Activated naive CD8-positive, alpha-beta T cell (primary cell): ENCODE data around the gene COL6A3.

Experiments
- H3K27ac Mint-ChIP-seq: one replicate; pipeline ENCODE4 v1.8.0; 2021; ENCODE audit warnings: mixed read lengths
- H3K27me3 Mint-ChIP-seq: one replicate; pipeline ENCODE4 v1.8.0; 2021; ENCODE audit warnings: mixed read lengths
- H3K36me3 Mint-ChIP-seq: one replicate; pipeline ENCODE4 v1.8.0; 2021; ENCODE audit warnings: mixed read lengths
- H3K4me1 Mint-ChIP-seq: one replicate; pipeline ENCODE4 v1.8.0; 2021; ENCODE audit warnings: low read depth, mixed read lengths
- H3K4me3 Mint-ChIP-seq: one replicate; pipeline ENCODE4 v1.8.0; 2021; ENCODE audit warnings: mild to moderate bottlenecking, mixed read lengths
- H3K9me3 Mint-ChIP-seq: one replicate; pipeline ENCODE4 v1.8.0; 2021; ENCODE audit warnings: low read depth, mixed read lengths

COL6A3 gene

GRCh38 chr2:237393523-237393922, 20.4 kb downstream of the COL6A3 start:
- H3K27me3 Mint-ChIP-seq = no peaks in the 10 kb centered on the region
- H3K4me1 Mint-ChIP-seq = no peaks in the 10 kb centered on the region
- H3K9me3 Mint-ChIP-seq = no peaks in the 10 kb centered on the region
- H3K27ac Mint-ChIP-seq = no peak overlapping the region
- peaks cover 2% of the 10 kb centered on the region for H3K36me3 Mint-ChIP-seq
- H3K4me3 Mint-ChIP-seq = no peak overlapping the region

- Mint-ChIP-seq H3K9me3 (no peaks in the 10 kb centered on the region), H3K4me3 (no peak overlapping the region), H3K27me3 (no peaks in the 10 kb centered on the region), H3K4me1 (no peaks in the 10 kb centered on the region), H3K27ac (no peak overlapping the region), H3K36me3 (peaks cover 10% of the 10 kb centered on the region)
Observed at GRCh38 chr2:237392186-237392585, 21.8 kb downstream of the COL6A3 start.

GRCh38 chr2:237391140-237391539, 22.8 kb downstream of the COL6A3 start:
- Mint-ChIP-seq H3K4me1 (no peaks in the 10 kb centered on the region), H3K27me3 (no peaks in the 10 kb centered on the region), H3K4me3 (no peak overlapping the region), H3K27ac (no peak overlapping the region), H3K36me3 (peaks cover 10% of the 10 kb centered on the region), H3K9me3 (no peaks in the 10 kb centered on the region)

GRCh38 chr2:237390235-237390634, 23.7 kb downstream of the COL6A3 start:
- H3K4me3 Mint-ChIP-seq = no peak overlapping the region
- peaks cover 10% of the 10 kb centered on the region for H3K36me3 Mint-ChIP-seq
- no peaks in the 10 kb centered on the region for H3K9me3 Mint-ChIP-seq
- no peaks in the 10 kb centered on the region for H3K4me1 Mint-ChIP-seq
- H3K27ac Mint-ChIP-seq = no peak overlapping the region
- H3K27me3 Mint-ChIP-seq = no peaks in the 10 kb centered on the region

GRCh38 chr2:237389831-237390230, 24.1 kb downstream of the COL6A3 start:
- no peaks in the 10 kb centered on the region for H3K27me3 Mint-ChIP-seq
- no peak overlapping the region for H3K4me3 Mint-ChIP-seq
- H3K4me1 Mint-ChIP-seq = no peaks in the 10 kb centered on the region
- H3K36me3 Mint-ChIP-seq = peaks cover 10% of the 10 kb centered on the region
- no peaks in the 10 kb centered on the region for H3K9me3 Mint-ChIP-seq
- no peak overlapping the region for H3K27ac Mint-ChIP-seq

- Mint-ChIP-seq H3K36me3 (peaks cover 8% of the 10 kb centered on the region), H3K9me3 (no peaks in the 10 kb centered on the region), H3K27ac (no peak overlapping the region), H3K27me3 (no peaks in the 10 kb centered on the region), H3K4me3 (no peak overlapping the region), H3K4me1 (no peaks in the 10 kb centered on the region)
Observed at GRCh38 chr2:237388036-237388435, 25.9 kb downstream of the COL6A3 start.

GRCh38 chr2:237384672-237385020, 29.3 kb downstream of the COL6A3 start:
- no peak overlapping the region for H3K4me3 Mint-ChIP-seq
- no peak overlapping the region for H3K27ac Mint-ChIP-seq
- H3K36me3 Mint-ChIP-seq = peaks cover 10% of the 10 kb centered on the region
- no peaks in the 10 kb centered on the region for H3K9me3 Mint-ChIP-seq
- H3K4me1 Mint-ChIP-seq = no peaks in the 10 kb centered on the region
- no peaks in the 10 kb centered on the region for H3K27me3 Mint-ChIP-seq

GRCh38 chr2:237383991-237384671, 29.8 kb downstream of the COL6A3 start:
- H3K27ac Mint-ChIP-seq = no peak overlapping the region
- peaks cover 11% of the 10 kb centered on the region for H3K36me3 Mint-ChIP-seq
- H3K27me3 Mint-ChIP-seq = no peaks in the 10 kb centered on the region
- H3K4me1 Mint-ChIP-seq = no peaks in the 10 kb centered on the region
- no peak overlapping the region for H3K4me3 Mint-ChIP-seq
- no peaks in the 10 kb centered on the region for H3K9me3 Mint-ChIP-seq

- no peaks in the 10 kb centered on the region for H3K27me3 Mint-ChIP-seq
- H3K27ac Mint-ChIP-seq = no peak overlapping the region
- H3K4me1 Mint-ChIP-seq = no peaks in the 10 kb centered on the region
- H3K4me3 Mint-ChIP-seq = no peak overlapping the region
- H3K36me3 Mint-ChIP-seq = peaks cover 12% of the 10 kb centered on the region
- no peaks in the 10 kb centered on the region for H3K9me3 Mint-ChIP-seq
Observed at GRCh38 chr2:237380768-237381167, 33.2 kb downstream of the COL6A3 start.

- H3K9me3 Mint-ChIP-seq = no peaks in the 10 kb centered on the region
- no peak overlapping the region for H3K4me3 Mint-ChIP-seq
Observed at GRCh38 chr2:237379636-237380035, 34.3 kb downstream of the COL6A3 start.

GRCh38 chr2:237378650-237379049, 35.3 kb downstream of the COL6A3 start:
- Mint-ChIP-seq H3K4me1 (no peaks in the 10 kb centered on the region), H3K9me3 (no peaks in the 10 kb centered on the region), H3K36me3 (peaks cover 14% of the 10 kb centered on the region), H3K27me3 (no peaks in the 10 kb centered on the region), H3K4me3 (no peak overlapping the region), H3K27ac (no peak overlapping the region)

More at GRCh38 chr2:237379636-237380035, 34.3 kb downstream of the COL6A3 start:
- Mint-ChIP-seq H3K36me3 (peaks cover 14% of the 10 kb centered on the region), H3K27me3 (no peaks in the 10 kb centered on the region), H3K4me1 (no peaks in the 10 kb centered on the region), H3K27ac (no peak overlapping the region)

GRCh38 chr2:237374284-237375060, 39.5 kb downstream of the COL6A3 start:
- no peaks in the 10 kb centered on the region for H3K9me3 Mint-ChIP-seq
- no peak overlapping the region for H3K27ac Mint-ChIP-seq
- H3K36me3 Mint-ChIP-seq = peaks cover 12% of the 10 kb centered on the region

GRCh38 chr2:237371856-237372255, 42.1 kb downstream of the COL6A3 start:
- H3K4me3 Mint-ChIP-seq = no peak overlapping the region
- no peaks in the 10 kb centered on the region for H3K4me1 Mint-ChIP-seq
- no peaks in the 10 kb centered on the region for H3K9me3 Mint-ChIP-seq
- H3K36me3 Mint-ChIP-seq = peaks cover 2% of the 10 kb centered on the region
- no peak overlapping the region for H3K27ac Mint-ChIP-seq
- no peaks in the 10 kb centered on the region for H3K27me3 Mint-ChIP-seq

More at GRCh38 chr2:237374284-237375060, 39.5 kb downstream of the COL6A3 start:
- Mint-ChIP-seq H3K4me3 (no peak overlapping the region), H3K27me3 (no peaks in the 10 kb centered on the region), H3K4me1 (no peaks in the 10 kb centered on the region)

GRCh38 chr2:237365671-237366070, 48.3 kb downstream of the COL6A3 start:
- H3K27ac Mint-ChIP-seq = no peak overlapping the region
- no peak overlapping the region for H3K4me3 Mint-ChIP-seq
- H3K9me3 Mint-ChIP-seq = no peaks in the 10 kb centered on the region
- H3K36me3 Mint-ChIP-seq = peaks cover 16% of the 10 kb centered on the region
- H3K27me3 Mint-ChIP-seq = no peaks in the 10 kb centered on the region
- no peaks in the 10 kb centered on the region for H3K4me1 Mint-ChIP-seq

GRCh38 chr2:237364655-237365054, 49.3 kb downstream of the COL6A3 start:
- H3K36me3 Mint-ChIP-seq = peaks cover 16% of the 10 kb centered on the region
- no peak overlapping the region for H3K4me3 Mint-ChIP-seq
- no peaks in the 10 kb centered on the region for H3K9me3 Mint-ChIP-seq
- no peaks in the 10 kb centered on the region for H3K27me3 Mint-ChIP-seq
- no peaks in the 10 kb centered on the region for H3K4me1 Mint-ChIP-seq
- H3K27ac Mint-ChIP-seq = no peak overlapping the region
